Raji (cell line): Measurements from ENCODE around the gene AMELX.

Experiments used
- POLR2A ChIP-seq: IDR thresholded peaks from 2 replicates; pipeline ENCODE4 v1.6.1; 2011; ENCODE audit warnings: low read depth, low read length, control low read depth; ENCODE audit not compliant: insufficient read depth

AMELX gene

GRCh38 chrX:11341274-11342201 lies 48.3 kb downstream of the AMELX start:
- TF ChIP-seq POLR2A = no peak

- TF ChIP-seq POLR2A = no peak
Measured at GRCh38 chrX:11342673-11343072, 49.5 kb downstream of the AMELX start.

GRCh38 chrX:11346121-11346682 lies 53.0 kb downstream of the AMELX start:
- no peak for TF ChIP-seq POLR2A

GRCh38 chrX:11347300-11347699 lies 54.1 kb downstream of the AMELX start:
- TF ChIP-seq POLR2A = no peak

- no peak for TF ChIP-seq POLR2A
Measured at GRCh38 chrX:11349020-11349419, 55.8 kb downstream of the AMELX start.

GRCh38 chrX:11349661-11350337 lies 56.6 kb downstream of the AMELX start:
- no peak for TF ChIP-seq POLR2A
